Calu3 (cell line): Measurements from ENCODE around the gene CAPG. TPM values are rescaled to one million over a fixed set of nuclear protein-coding genes. Genes with fewer than 3 reads are reported as not detected.
"Not testable (repeated sequence)": the region's sequence is repeated elsewhere in the genome, so short reads cannot be mapped to it uniquely, and the experiment has no call there.

ENCODE experiments used
- BruUV-seq: library from RNA; stranded (reverse); fragments of 400-500 nt; replicated peaks from 2 replicates; lab custom pipeline; 2021; lab: Mats Ljungman, UMichigan
- CTCF ChIA-PET: fragments of 300-600 bp; sonication (Branson Sonifier 250); formaldehyde crosslinking; loops from one replicate; lab custom pipeline; 2022; ENCODE audit warnings: antibody characterized with exemption; lab: Charles Lee
- DNase-seq: peaks from one replicate; pipeline ENCODE4 v3.0.0; 2022
- H3K27ac Mint-ChIP-seq: one replicate; pipeline ENCODE4 v1.8.0; 2022; ENCODE audit warnings: mixed read lengths; ENCODE audit not compliant: unreplicated experiment
- H3K27me3 Mint-ChIP-seq: one replicate; pipeline ENCODE4 v1.8.0; 2022; ENCODE audit warnings: mixed read lengths; ENCODE audit not compliant: unreplicated experiment
- H3K36me3 Mint-ChIP-seq: one replicate; pipeline ENCODE4 v1.8.0; 2022; ENCODE audit warnings: mild to moderate bottlenecking, moderate library complexity, mixed read lengths; ENCODE audit not compliant: insufficient read depth, unreplicated experiment
- H3K4me1 Mint-ChIP-seq: one replicate; pipeline ENCODE4 v1.8.0; 2022; ENCODE audit warnings: mild to moderate bottlenecking, low read depth, mixed read lengths; ENCODE audit not compliant: unreplicated experiment
- H3K4me3 Mint-ChIP-seq: one replicate; pipeline ENCODE4 v1.8.0; 2022; ENCODE audit warnings: mild to moderate bottlenecking, low read depth, moderate library complexity, mixed read lengths; ENCODE audit not compliant: unreplicated experiment
- H3K9me3 Mint-ChIP-seq: one replicate; pipeline ENCODE4 v1.8.0; 2022; ENCODE audit warnings: low read depth, mixed read lengths; ENCODE audit not compliant: unreplicated experiment
- intact Hi-C: fragments of 100-400 bp; cut with micrococcal nuclease; formaldehyde crosslinking; loops from one replicate; pipeline ENCODE4 v1.10.0; 2022; ENCODE audit not compliant: unreplicated experiment
- total RNA-seq: library from RNA; stranded (reverse); gene quantifications from 2 replicates; pipeline ENCODE4 v1.2.3, GENCODE V29; 2022
- TF ChIP-seq, protein P1 (sequence below): fragments of 200-600 bp; IDR thresholded peaks from one replicate; pipeline ENCODE4 v1.8.0; 2022; ENCODE audit warnings: antibody characterized with exemption; ENCODE audit not compliant: unreplicated experiment

The CAPG gene
- total RNA-seq, 1 experiment from 2014 or later, result 238 TPM

DNA sequence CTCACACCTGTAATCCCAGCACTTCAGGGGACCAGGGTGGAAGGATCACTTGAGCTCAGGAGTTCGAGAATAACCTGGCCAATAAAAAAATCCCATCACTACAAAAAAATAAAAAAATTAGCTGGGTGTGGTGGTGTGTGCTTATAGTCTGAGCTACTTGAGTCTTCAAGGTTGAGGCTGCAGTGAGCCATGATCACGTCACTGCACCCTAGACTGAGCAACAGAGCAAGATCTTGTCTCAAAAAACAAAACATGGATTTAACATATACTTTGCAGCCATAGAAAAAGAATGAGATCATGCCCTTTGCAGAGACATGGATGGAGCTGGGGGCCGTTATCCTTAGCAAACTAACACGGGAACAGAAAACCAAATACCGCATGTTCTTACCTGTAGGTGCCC is 30.6 kb upstream of the CAPG start:
- no peak for DNase-seq
- H3K9me3 Mint-ChIP-seq, result no peaks in the 10 kb centered on the region
- H3K27ac Mint-ChIP-seq, result no peak overlapping the region
- intact Hi-C loops, result no loop called here
- no peaks in the 10 kb centered on the region for H3K27me3 Mint-ChIP-seq
- H3K4me1 Mint-ChIP-seq, result peaks cover 27% of the 10 kb centered on the region
- BruUV-seq, result no TSS peak
- TF ChIP-seq, protein P1, sequence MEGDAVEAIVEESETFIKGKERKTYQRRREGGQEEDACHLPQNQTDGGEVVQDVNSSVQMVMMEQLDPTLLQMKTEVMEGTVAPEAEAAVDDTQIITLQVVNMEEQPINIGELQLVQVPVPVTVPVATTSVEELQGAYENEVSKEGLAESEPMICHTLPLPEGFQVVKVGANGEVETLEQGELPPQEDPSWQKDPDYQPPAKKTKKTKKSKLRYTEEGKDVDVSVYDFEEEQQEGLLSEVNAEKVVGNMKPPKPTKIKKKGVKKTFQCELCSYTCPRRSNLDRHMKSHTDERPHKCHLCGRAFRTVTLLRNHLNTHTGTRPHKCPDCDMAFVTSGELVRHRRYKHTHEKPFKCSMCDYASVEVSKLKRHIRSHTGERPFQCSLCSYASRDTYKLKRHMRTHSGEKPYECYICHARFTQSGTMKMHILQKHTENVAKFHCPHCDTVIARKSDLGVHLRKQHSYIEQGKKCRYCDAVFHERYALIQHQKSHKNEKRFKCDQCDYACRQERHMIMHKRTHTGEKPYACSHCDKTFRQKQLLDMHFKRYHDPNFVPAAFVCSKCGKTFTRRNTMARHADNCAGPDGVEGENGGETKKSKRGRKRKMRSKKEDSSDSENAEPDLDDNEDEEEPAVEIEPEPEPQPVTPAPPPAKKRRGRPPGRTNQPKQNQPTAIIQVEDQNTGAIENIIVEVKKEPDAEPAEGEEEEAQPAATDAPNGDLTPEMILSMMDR, result no peak
- peaks cover 17% of the 10 kb centered on the region for H3K36me3 Mint-ChIP-seq
- no peak overlapping the region for H3K4me3 Mint-ChIP-seq
- CTCF ChIA-PET, result no interaction called here

DNA sequence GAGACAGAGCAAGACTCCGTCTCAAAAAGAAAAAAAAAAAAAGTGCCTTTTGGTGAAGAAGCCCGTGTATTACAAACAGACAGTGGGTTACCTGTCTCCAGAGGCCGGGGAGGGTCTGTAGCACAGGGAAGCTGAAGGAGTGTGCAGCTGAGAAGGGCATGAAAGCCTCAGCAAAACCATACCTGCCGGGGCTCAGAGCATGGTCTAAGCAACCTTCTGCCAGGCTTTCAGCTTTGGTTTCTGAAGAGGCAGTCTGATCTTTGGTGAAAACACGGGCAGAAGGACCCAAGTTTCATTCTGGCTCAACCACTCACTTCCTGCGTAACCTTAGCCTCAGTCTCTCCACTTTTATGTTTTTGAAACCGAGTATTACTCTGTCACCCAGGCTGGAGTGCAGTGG is 29.8 kb upstream of the CAPG start:
- Mint-ChIP-seq H3K27me3 (no peaks in the 10 kb centered on the region), H3K4me3 (no peak overlapping the region), H3K4me1 (peaks cover 27% of the 10 kb centered on the region), H3K27ac (no peak overlapping the region), H3K9me3 (no peaks in the 10 kb centered on the region), H3K36me3 (peaks cover 21% of the 10 kb centered on the region)
- TF ChIP-seq, protein P1, result no peak
- no peak for DNase-seq
- CTCF ChIA-PET, result no interaction called here
- intact Hi-C loops, result loop anchor here (5.0 kb wide), 1 partner anchor 97 kb away; the partner anchor contains the start of gene MAT2A
- no TSS peak for BruUV-seq

DNA sequence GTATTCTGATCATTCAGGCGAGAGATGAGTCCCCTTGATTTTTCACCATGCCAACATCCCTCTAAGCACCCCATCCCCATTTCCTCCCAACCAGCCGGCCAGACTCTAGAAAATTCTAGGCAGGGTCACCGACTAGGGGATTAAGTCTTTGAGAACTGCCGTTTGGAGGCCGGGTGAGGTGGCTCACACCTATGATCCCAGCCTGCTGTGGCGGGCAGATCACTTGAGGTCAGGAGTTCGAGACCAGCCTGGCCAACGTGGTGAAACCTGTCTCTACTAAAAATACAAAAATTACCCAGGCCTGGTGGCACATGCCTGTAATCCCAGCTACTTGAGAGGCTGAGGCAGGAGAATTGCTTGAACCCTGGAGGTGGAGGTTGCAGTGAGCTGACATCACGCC is 29.4 kb upstream of the CAPG start:
- Mint-ChIP-seq H3K36me3 (peaks cover 21% of the 10 kb centered on the region), H3K4me1 (peaks cover 22% of the 10 kb centered on the region)
- H3K27me3 Mint-ChIP-seq, H3K4me3 Mint-ChIP-seq, H3K27ac Mint-ChIP-seq, BruUV-seq, H3K9me3 Mint-ChIP-seq, DNase-seq, CTCF ChIA-PET: not testable (repeated sequence)
- intact Hi-C loops, result loop anchor here (5.0 kb wide), 1 partner anchor 98 kb away; the partner anchor contains the start of gene MAT2A

DNA sequence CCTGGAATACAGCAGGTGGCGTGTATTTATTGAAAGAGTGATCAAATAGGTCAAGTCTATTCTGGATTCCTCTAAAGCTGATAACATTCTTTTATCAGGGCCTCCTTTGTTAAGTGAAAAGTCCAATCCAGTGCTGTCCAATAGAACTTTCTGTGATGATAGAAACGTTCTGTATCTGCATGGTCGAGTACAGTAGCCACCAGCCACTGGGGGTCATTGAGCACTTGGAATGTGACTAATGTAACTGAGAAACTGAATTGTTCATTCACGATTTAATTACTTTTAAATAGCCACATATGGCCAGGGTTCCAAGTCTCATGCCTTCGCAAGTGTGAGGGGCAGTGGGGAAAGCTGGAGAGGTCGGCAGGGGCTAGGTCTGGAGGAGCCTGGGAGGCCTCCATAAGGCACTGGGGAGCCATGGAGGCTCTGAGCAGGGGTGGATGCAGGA is 28.9 kb upstream of the CAPG start:
- Mint-ChIP-seq H3K9me3 (no peaks in the 10 kb centered on the region), H3K4me3 (no peak overlapping the region), H3K27me3 (no peaks in the 10 kb centered on the region), H3K4me1 (peaks cover 20% of the 10 kb centered on the region), H3K36me3 (peaks cover 21% of the 10 kb centered on the region), H3K27ac (no peak overlapping the region)
- CTCF ChIA-PET, result no interaction called here
- BruUV-seq, result no TSS peak
- TF ChIP-seq, protein P1, result no peak
- DNase-seq, result no peak
- intact Hi-C loops, result loop anchor here (5.0 kb wide), 1 partner anchor 98 kb away; the partner anchor contains the start of gene MAT2A
